ENCODE results near the gene OPN4.

Gene OPN4

GRCh38 chr10:86705905-86706304 is 51.6 kb downstream of the OPN4 start:
- DNase-seq: no peak

DNA sequence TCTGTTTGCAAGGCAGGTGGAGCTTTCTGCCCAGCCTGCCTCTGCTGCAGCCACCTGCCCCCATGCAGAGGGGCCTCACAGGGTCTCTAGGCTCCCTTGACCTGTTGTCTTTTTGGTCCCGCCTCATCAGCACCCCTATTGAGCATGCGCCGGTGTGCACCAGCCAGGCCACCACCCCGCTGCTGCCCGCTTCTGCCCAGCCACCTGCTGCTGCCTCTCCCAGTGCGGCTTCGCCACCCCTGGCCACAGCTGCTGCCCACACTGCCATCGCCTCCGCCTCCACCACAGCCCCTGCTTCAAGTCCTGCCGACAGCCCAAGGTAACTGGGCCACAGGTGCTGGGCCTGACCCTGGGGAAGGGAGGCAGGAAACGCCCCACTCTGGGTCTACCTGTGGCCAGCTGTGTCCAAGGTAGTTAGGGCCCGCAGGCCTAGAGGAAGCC is 52.1 kb downstream of the OPN4 start:
- no peak for DNase-seq

DNA sequence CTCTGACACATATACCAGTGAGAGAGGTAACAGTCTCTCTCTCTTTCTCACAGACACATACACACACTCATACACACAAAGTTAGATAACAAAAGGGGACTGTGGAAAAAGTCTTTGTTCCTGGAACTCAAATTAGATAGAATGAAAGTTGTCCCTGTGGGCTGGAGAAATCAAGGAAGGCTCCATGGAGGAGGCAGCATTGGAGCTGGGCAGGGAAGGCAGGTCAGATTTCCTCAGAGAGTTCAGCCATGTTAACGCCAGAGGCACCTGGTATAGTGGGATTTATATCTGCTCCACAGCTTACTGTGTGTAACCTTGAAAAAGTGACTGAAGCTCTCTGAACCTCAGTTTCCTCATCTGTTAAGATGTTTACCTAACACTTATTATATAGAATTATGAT is 52.6 kb downstream of the OPN4 start:
- DNase-seq: no peak

DNA sequence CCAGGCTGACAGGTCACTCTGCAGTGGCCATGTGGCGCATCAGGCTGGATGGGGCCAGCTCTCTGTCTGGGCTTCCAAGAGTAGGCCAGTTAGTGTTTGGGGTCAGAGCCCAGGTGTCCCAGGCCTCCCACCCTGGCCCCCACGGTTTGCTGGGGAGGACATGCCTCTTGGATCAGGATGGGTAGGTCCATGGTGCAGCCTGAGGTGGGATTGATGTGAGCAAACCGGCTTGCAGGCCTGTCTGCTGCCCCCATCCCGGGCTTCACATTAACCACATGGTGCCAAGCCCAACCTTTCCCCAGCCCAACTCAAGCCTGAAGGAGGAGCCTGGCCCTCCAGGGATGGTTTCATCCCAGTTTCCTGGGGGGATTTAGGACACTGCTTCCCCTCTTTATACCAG is 53.2 kb downstream of the OPN4 start:
- no peak for DNase-seq

GRCh38 chr10:86708068-86708782 is 53.9 kb downstream of the OPN4 start:
- DNase-seq: no peak

GRCh38 chr10:86708783-86709380 is 54.5 kb downstream of the OPN4 start:
- no peak for DNase-seq

DNA sequence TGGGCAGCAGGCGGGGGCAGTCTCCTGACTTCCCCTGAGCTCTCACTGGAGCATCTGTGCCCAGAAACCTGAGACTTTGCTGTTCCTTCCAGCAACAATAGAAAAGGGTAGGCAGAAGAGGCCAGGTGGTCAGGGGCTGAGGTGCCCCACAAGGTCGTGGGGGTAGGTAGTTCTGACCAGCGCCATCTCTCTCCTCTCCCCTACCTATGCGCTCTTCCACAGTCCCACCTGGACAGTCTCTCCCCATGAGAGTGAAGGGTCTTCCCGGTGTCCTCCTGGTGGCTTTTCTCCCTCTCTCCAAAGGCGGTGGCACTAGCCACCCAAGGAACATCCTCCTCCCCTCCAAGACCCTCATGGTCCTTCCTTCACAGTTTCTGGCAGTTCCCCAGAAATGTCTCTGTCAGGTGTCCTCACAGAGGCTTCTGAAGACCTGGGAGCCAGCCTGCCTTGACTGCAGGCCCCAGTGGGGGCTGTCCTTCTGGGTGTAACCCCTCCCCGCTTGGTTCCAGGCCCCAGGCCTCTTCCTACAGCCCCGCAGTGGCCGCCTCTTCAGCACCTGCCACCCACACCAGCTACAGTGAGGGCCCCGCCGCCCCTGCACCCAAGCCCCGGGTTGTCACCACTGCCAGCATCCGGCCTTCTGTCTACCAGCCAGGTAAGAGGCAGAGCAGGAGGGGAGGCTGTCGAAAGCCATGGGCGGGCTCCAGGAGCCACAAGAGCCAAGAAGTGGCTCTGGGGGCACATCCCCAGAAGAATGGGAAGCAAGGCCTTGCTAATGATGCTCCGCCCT is 55.2 kb downstream of the OPN4 start:
- DNase-seq: no peak

DNA sequence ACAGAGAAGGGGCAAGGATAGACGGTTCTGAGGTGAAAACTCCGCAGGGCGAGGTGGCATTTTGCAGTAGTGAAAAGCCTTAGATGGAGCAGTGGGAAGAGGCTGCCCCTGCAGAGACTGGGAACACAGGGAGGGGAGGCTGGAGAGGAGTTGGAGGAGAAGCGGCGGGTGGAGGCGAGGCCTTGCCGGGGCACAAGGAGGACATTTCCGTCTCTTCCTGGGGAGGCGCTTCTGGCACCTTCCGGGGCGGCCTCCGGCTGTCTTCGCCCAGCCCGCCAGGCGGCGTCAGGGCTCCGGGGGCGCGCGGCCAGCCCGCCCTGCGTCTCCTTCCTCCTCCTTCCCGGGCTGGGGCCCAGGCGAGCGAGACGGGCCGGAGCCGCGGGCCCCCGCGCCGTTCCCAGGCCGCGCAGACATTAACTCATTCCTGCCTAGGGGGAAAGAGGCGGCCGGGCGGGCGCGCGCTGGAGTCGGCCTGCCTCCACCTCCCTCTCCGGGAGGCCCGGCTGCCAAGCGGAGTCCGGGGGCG is 56.7 kb downstream of the OPN4 start:
- peak; percentile 73 for DNase-seq

- DNase-seq: peak; percentile 22 to 28
Observed at GRCh38 chr10:86711513-86712316, 57.4 kb downstream of the OPN4 start.

DNA sequence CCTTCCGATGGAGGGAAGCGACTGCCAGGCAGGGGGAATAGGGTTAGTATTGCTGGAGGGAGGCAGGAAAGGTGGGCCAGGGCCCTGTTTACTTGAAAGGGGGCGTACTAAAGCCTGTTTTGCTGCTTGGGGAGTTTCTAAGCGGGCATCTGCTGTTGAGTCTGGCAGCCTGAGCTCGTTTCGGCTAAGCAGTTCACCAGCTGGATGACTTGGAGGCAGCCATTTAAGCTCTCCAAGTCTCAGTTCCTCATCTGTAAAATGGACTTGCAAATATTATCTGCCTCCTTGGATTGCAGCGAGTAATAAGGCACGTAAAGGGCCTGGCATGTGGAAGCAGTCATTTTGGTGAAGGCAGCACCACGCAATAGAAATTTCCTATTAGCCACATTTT is 58.0 kb downstream of the OPN4 start:
- DNase-seq: no peak

- no peak for DNase-seq
Observed at GRCh38 chr10:86715156-86715795, 60.9 kb downstream of the OPN4 start.

- no peak for DNase-seq
Observed at GRCh38 chr10:86715836-86716235, 61.5 kb downstream of the OPN4 start.

Data from activated CD4-positive, alpha-beta T cell treated with anti-CD3 and anti-CD28 coated beads, Interleukin-2, amount 50 U/mL, for 4 hours (primary cell).